GM21447 (cell line): ENCODE data around the gene GABBR2.
"Not testable (repeated sequence)": the region's sequence is repeated elsewhere in the genome, so short reads cannot be mapped to it uniquely, and the experiment has no call there.

ENCODE experiments used
- ATAC-seq: cut with Tn5 transposase; IDR thresholded peaks from one replicate; pipeline ENCODE4 v1.9.1; 2021; ENCODE audit not compliant: unreplicated experiment

GABBR2 gene

DNA sequence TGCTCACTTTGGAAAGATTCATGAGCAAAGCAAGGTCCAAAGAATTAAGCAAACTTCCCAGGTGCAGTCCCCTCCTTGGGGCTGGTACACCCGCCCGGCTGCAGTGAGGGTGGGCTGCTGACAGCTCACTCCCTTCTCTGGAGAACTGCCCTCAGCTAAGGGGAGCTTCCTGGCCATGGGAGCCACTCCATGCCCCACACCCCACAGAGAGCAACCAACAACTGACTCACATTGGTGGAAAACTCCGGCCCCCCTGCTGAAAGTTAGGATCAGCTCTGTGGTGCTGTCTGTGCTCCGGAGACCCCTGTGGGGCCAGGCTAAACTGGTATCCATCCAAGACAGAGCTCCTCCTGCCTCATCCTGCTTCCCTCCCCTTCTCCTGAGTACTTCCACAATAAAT is 223.0 kb downstream of the GABBR2 start:
- ATAC-seq = no peak

DNA sequence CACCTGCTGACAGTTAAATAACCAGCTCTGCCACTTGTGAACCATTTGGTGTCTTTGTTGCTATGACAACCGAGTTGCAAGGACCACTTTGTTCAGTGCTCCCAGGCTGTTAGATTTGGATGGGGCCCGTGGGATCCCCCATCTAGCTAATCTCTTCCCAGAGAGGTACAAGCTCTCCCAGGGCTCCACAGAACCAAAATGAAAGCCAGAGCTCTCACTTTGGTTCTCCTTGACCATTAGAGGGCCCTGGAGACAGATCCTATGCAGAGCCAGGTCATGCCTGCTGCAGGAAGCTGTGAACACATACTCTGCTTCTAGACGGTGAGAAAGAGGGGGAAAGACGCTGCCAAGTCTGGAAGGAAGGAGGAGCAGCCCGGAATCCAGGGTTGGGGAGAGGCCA is 224.6 kb downstream of the GABBR2 start:
- no peak for ATAC-seq

GRCh38 chr9:98482226-98482625 is 226.5 kb downstream of the GABBR2 start:
- ATAC-seq = no peak

- ATAC-seq = no peak
These were observed 227.1 kb downstream of the GABBR2 start for GRCh38 chr9:98481676-98482075.

DNA sequence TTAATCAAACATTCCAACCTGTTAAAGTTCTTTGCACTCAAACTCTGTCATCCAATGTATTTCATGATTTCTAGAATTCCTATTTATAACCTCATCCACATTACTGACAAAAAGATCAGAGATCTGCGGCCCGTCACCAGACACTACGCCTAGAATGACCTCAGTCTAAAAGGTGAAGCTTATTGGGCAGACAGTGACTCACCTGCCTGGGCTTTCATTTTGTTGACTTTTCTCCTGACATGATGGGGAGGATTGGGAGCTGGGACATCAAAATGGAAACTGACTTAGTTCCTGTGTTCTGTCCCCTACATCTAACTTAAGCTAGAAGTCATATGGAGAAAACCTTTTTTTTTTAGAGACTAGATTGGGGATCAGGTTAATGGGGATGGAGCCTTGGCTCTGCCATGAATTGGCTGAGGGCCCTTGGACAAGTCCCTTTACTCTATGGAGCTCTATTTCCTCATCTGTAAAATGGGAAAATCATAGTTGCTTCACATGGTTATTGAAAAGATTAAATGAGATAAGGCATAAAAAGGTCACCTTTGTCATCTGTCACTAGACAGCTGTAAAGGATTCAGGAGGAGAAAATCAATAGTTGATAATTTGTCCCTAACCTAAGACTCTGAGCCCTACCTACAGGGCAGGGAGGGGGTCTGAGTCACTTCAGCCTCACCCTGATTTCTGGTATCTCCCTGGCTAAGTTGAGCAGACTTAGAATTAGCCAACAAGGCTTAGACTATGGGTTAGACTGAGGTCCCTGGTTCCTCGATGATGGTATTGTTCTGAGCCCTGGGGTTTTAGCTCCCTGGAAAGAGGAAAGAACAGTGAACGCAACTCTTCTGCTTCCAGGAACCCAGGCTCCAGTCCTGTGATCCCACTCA is 228.5 kb downstream of the GABBR2 start:
- ATAC-seq = no peak

DNA sequence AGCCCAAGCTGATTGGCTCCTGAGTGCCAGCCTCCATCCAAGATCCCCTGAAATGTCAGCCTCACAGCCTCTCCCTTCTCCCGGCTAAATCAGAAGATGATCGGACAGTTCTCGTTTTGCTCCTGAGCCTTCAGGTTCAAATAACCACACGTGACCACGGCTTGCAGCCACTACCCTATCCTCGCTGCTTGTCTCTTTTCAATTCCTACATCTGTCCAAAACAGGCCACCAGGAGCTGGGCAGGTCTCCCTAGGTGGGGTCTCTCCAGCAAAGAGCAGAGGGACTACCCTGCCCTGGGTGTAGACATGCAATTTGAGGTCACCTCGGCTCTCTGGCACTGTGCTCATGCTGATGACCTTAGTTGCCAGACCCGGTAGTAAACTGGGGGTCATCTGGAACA is 229.3 kb downstream of the GABBR2 start:
- ATAC-seq = no peak

- ATAC-seq = no peak
These were observed 230.9 kb downstream of the GABBR2 start for GRCh38 chr9:98477884-98478283.

DNA sequence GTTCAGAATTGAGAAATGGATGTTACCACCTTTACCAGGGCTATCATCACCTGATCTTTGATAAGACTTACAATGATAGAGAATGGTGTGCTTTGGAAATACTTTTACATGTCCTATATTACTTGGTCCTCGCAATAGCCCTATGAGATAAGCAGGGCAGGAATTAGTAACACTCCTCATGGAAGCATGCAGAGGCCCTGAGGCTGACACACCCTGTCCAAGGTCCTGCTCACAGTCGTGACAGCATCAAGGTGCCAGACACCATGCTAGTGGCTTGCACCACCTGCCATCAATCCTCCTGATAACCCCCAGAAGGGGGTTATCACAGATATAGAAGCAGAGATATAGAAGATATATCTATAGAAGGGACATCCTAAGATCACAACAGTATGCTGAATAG is 236.5 kb downstream of the GABBR2 start:
- no peak for ATAC-seq

DNA sequence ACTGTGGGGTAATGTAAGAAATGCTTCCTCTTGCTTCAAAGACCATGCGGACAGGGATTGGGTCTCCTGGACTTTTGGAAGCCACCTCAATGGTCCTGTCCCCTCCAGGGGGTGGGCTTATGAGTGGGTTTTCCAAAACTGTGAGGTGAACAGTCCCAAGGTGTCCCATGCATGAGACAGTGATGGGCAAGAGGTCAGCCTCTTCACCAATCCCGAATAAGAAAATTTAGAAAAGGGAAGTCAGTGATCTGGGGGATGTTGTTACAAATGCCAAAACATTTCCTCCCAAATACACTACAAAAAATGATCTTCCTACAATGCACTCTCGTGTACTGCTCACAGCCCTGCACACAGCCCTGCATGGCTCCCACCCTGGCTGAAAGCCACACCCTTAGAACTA is 237.6 kb downstream of the GABBR2 start:
- no peak for ATAC-seq

DNA sequence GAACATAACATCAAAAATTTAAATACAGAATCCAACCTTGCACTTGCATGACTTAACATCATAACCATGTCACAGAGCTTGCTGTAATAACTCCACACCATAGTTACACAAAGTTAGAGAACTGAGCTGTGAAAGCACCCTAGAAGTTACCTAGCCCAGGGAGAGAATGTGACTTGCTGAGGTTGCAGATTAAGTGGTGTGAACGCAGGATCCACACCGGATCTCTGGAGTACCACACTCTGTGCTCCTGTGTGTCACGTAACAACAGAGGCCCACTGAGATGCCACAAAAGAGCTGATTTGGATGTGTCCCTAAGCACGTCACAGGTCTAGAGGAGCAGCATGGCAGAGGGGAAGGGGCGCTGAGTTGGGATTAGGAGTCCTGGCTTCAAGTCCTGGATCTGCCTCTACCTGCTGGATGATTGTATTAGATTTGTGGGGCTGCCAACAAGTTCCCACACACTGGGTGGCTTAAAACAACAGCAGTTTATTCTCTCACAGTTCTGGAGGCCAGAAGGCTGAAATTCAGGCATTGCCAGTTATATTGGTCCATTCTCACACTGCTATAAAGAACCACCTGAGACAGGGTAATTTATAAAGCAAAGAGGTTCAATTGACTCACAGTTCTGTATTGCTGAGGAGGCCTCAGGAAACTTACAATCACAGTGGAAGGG is 240.0 kb downstream of the GABBR2 start:
- no peak for ATAC-seq

DNA sequence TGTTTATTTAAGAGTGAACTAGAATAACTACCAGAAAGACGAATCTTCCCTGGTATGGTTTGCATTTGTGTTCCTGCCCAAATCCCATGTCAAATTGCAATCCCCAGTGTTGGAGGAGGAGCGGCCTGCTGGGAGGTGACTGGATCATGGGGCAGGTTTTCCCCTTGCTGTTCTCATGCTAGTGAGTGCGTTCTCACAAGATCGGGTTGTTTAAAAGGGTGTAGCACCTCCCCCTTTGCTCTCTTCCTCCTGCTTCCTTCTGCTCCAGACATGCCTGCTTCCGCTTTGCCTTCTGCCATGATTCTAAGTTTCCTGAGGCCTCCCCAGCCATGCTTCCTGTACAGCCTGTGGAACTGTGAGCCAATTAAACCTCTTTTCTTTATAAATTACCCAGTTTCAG is 242.9 kb downstream of the GABBR2 start:
- no peak for ATAC-seq

DNA sequence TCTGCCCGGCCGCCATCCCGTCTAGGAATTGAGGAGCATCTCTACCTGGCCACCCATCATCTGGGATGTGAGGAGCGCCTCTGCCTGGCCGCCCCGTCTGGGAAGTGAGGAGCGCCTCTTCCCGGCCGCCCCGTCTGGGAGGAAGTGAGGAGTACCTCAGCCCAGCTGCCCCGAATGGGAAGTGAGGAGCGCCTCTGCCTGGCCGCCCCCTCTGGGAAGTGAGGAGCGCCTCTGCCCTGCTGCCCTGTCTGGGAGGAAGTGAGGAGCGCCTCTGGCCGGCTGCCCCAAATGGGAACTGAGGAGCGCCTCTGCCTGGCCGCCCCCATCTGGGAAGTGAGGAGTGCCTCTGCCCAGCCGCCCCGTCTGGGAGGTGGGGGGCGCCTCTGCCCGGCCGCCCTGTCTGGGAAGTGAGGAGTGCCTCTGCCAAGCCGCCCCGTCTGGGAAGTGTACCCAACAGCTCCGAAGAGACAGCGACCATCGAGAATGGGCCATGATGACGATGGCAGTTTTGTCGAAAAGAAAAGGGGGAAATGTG is 244.5 kb downstream of the GABBR2 start:
- ATAC-seq = not testable (repeated sequence)

- no peak for ATAC-seq
These were observed 246.4 kb downstream of the GABBR2 start for GRCh38 chr9:98462310-98462709.

DNA sequence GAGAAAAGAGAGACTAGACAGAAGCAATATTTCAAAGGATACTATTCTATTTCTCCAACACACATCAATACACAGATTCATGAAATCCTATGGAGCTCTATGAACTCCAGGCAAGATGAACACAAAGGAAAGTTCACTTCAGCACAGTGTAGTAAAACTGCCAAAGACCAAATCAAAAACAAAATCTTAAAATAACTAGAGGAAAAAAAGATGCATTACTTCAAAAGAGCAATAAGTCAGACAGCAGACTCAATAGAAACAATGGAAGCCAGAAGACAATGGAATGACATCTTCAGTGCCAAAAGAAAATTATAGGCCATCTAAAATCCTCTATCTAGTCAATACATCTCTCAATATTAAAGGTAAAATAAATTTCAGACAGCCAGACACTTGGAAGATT is 248.0 kb downstream of the GABBR2 start:
- no peak for ATAC-seq

GRCh38 chr9:98457726-98458370 is 250.9 kb downstream of the GABBR2 start:
- no peak for ATAC-seq

DNA sequence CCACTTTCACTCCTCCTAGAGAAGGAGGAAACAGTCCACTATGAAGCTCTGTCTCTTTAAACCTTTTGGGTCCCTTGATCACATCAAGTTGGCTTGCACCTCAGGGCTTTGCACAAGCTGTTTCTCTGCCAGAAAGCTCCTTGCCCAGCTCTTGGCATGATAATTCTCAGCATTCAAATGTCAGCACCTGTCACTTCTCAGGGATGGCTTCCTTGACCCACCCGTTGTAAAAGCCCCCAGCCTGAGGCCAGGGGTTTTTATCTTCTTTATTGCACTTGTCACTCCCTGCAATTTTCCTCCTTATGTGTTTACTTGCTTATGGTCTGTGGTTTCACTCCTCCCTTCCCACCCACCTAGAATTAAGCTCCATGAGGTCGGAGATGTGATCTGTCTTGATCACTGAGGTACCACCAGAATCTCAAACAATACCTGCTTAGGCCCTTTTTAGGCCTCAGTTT is 252.6 kb downstream of the GABBR2 start:
- ATAC-seq = no peak

- ATAC-seq = no peak
These were observed 253.2 kb downstream of the GABBR2 start for GRCh38 chr9:98455256-98456155.

DNA sequence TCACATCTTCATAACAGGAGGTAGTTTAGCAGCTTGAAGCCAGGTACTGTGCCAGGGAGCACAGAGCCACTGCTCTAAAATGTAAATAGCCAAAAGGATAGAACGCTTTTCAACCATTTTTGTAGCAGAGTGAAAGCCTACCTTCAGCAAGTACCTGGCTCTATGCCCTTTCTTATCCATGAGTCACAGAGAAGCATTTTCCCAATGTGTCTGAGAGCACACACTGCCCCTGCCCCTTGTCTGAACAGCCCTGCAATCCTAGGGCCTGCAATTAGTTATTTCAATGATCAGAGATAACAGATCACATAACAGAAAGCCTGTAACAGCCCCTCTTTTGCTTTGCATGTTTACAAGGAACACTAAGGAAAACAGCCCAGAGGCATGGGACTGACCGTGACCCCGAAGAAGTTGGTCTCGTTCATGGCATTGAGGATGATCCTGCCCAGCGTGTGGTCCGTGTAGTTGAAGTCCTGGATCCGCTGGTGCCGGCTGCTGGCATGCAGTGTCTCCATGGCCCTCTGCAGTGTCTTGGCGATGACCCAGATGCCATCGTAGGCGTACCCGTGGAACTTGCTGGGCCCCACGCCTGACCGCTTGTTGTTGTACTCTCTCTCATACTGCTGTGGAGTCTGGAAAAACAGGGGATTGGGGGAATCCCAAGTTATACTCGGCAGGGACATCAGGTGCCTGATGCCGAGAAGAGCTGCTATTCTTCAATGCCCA is 255.0 kb downstream of the GABBR2 start:
- ATAC-seq = no peak

- ATAC-seq = no peak
These were observed 257.2 kb downstream of the GABBR2 start for GRCh38 chr9:98451576-98451975.

DNA sequence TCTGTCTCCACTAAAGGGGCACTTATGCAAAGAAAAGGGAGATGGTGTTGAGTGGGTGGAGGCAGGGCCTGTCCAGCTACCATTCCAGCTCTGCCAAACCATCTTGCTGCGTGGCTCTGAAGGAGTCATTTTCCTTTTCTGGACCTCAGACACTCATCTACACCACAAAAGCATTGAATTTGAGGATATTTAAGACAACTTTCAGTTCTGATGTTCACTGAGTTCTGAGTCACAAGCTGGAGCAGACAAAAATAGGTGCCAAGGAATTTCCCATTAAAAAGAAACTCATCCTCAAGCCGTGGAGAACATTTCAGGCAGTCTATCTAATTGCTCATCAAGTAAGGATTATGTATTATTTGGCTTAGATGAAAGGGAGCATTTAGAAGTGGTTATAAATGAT is 258.2 kb downstream of the GABBR2 start:
- no peak for ATAC-seq
